ENCODE results near the gene SHOC2.

- no peak for TF ChIP-seq CTCF (IDR thresholded peaks at IDR 0.05; ENCODE audit: low read depth, low read length)
- TF ChIP-seq POLR2A (IDR thresholded peaks at IDR 0.05; ENCODE audit: extremely low read depth, insufficient read length), result no peak
Observed at GRCh38 chr10:110977662-110978061, 58.3 kb downstream of the SHOC2 start.
